PC-3 (cell line): ENCODE measurements around the gene ZMYND15. TPM values are rescaled to one million over a fixed set of nuclear protein-coding genes. Genes with fewer than 3 reads are reported as not detected.

Experiments
- ATAC-seq: fragments of 200-7000 bp; cut with Tn5 transposase; 2 replicates; pipeline ENCODE4 v1.9.1; 2020; ENCODE audit warnings: mild to moderate bottlenecking, moderate library complexity
- BruUV-seq: library from RNA; stranded (reverse); fragments of 400-500 nt; replicated peaks from 2 replicates; lab custom pipeline; 2021; lab: Mats Ljungman, UMichigan
- CTCF ChIA-PET: fragments of 300-600 bp; sonication (Branson Sonifier 250); formaldehyde crosslinking; loops from one replicate; lab custom pipeline; 2022; ENCODE audit warnings: antibody characterized with exemption; lab: Charles Lee
- POLR2A ChIA-PET: fragments of 300-600 bp; sonication (Branson Sonifier 250); formaldehyde crosslinking; loops from one replicate; lab custom pipeline; 2022; ENCODE audit warnings: antibody characterized with exemption; ENCODE audit not compliant: unreplicated experiment; lab: Charles Lee
- DNase-seq: peaks from one replicate; pipeline ENCODE4 v3.0.0-alpha.2; 2015
- H2AFZ ChIP-seq: fragments of 300-600 bp; sonication (generic); 2 replicates; pipeline ENCODE4 v1.6.0; 2016; ENCODE audit warnings: antibody characterized with exemption, low read length
- H3F3A ChIP-seq: fragments of 300-600 bp; sonication (generic); one replicate; pipeline ENCODE4 v1.6.0; 2017; ENCODE audit warnings: antibody characterized with exemption, low read length, control low read depth, mild to moderate bottlenecking; ENCODE audit not compliant: unreplicated experiment
- H3K27ac ChIP-seq: fragments of 300-600 bp; sonication (generic); 2 replicates; pipeline ENCODE4 v1.5.1; 2016; ENCODE audit warnings: mild to moderate bottlenecking, low read length
- H3K27me3 ChIP-seq: fragments of 300-600 bp; sonication (generic); 2 replicates; pipeline ENCODE4 v1.6.1; 2016; ENCODE audit warnings: low read length, mixed read lengths
- H3K36me3 ChIP-seq: fragments of 300-600 bp; sonication (generic); 2 replicates; pipeline ENCODE4 v1.6.1; 2016; ENCODE audit warnings: low read depth, mixed run types, low read length, mixed read lengths
- H3K4me1 ChIP-seq: fragments of 300-600 bp; sonication (generic); 2 replicates; pipeline ENCODE4 v1.5.1; 2016; ENCODE audit warnings: low read length; ENCODE audit not compliant: insufficient read depth
- H3K4me2 ChIP-seq: fragments of 300-600 bp; sonication (generic); 2 replicates; pipeline ENCODE4 v1.6.0; 2016; ENCODE audit warnings: low read length
- H3K4me3 ChIP-seq: fragments of 300-600 bp; sonication (generic); 2 replicates; pipeline ENCODE4 v1.5.1; 2016; ENCODE audit warnings: mild to moderate bottlenecking, low read length, mixed read lengths
- H3K79me2 ChIP-seq: fragments of 300-600 bp; sonication (generic); 2 replicates; pipeline ENCODE4 v1.6.1; 2017; ENCODE audit warnings: low read length, mixed read lengths
- H3K9ac ChIP-seq: fragments of 300-600 bp; sonication (generic); 2 replicates; pipeline ENCODE4 v1.6.0; 2016; ENCODE audit warnings: mild to moderate bottlenecking, low read length
- H3K9me2 ChIP-seq: fragments of 300-600 bp; sonication (generic); replicated peaks from 2 replicates; pipeline ENCODE4 v1.6.1; 2016; ENCODE audit warnings: mixed run types, low read length, mixed read lengths
- H3K9me3 ChIP-seq: fragments of 300-600 bp; sonication (generic); 2 replicates; pipeline ENCODE4 v1.6.1; 2016; ENCODE audit warnings: low read length, mixed read lengths
- H4K20me1 ChIP-seq: fragments of 300-600 bp; sonication (generic); 2 replicates; pipeline ENCODE4 v1.6.1; 2016; ENCODE audit warnings: low read length, mixed read lengths
- CTCF ChIP-seq: fragments of 300-600 bp; sonication (generic); conservative IDR thresholded peaks from 2 replicates; pipeline ENCODE4 v1.5.1; 2017; ENCODE audit warnings: antibody characterized with exemption, low read depth, mild to moderate bottlenecking, low read length
- EZH2 ChIP-seq: fragments of 300-600 bp; sonication (generic); IDR thresholded peaks from one replicate; pipeline ENCODE4 v1.6.1; 2017; ENCODE audit warnings: antibody characterized with exemption, mild to moderate bottlenecking, low read length; ENCODE audit not compliant: unreplicated experiment
- EZH2phosphoT487 ChIP-seq: fragments of 300-600 bp; sonication (generic); IDR thresholded peaks from 2 replicates; pipeline ENCODE4 v1.6.1; 2018; ENCODE audit warnings: mild to moderate bottlenecking, antibody characterized with exemption, low read length, borderline replicate concordance
- intact Hi-C: fragments of 100-400 bp; cut with micrococcal nuclease; formaldehyde crosslinking; loops from 2 replicates; pipeline ENCODE4 v1.9.0; 2023
- total RNA-seq: library from RNA; depleted of rRNA; stranded (reverse); fragments of >200 nt; gene quantifications from 2 replicates; pipeline ENCODE4 v1.2.3, GENCODE V29; 2014

ZMYND15 gene
- total RNA-seq, 1 experiment from 2014 or later = 0.51 TPM

GRCh38 chr17:4735876-4736651 lies 3.6 kb upstream of the ZMYND15 start:
- no peak for TF ChIP-seq EZH2
- no peak for TF ChIP-seq EZH2phosphoT487
- TF ChIP-seq CTCF = no peak
- peaks cover 6% of the 10 kb centered on the region for H3K4me1 ChIP-seq
- intact Hi-C loops = no loop called here
- no peaks in the 10 kb centered on the region for H3F3A ChIP-seq
- no peak overlapping the region for H3K9ac ChIP-seq
- no peak overlapping the region for H3K27ac ChIP-seq
- ATAC-seq (no peak), DNase-seq (no peak)
- H4K20me1 ChIP-seq = no peaks in the 10 kb centered on the region
- H3K4me2 ChIP-seq = no peak overlapping the region
- no peaks in the 10 kb centered on the region for H3K27me3 ChIP-seq
- ChIA-PET CTCF (no interaction called here), POLR2A (no interaction called here)
- no peaks in the 10 kb centered on the region for H3K36me3 ChIP-seq
- H3K9me2 ChIP-seq = no peaks in the 10 kb centered on the region
- no peak overlapping the region for H2AFZ ChIP-seq
- no peak overlapping the region for H3K4me3 ChIP-seq
- BruUV-seq = no TSS peak
- H3K9me3 ChIP-seq = no peaks in the 10 kb centered on the region
- H3K79me2 ChIP-seq = peaks cover 6% of the 10 kb centered on the region; the same call in 1 of the 2 replicates

- intact Hi-C loops = no loop called here
Observed at GRCh38 chr17:4738136-4739121, 1.2 kb upstream of the ZMYND15 start.

More at GRCh38 chr17:4738136-4739121, 1.2 kb upstream of the ZMYND15 start:
- BruUV-seq = TSS peak; percentile 44
- Histone ChIP-seq H3K79me2 (peaks cover 6% of the 10 kb centered on the region; the same call in 1 of the 2 replicates), H3K36me3 (no peaks in the 10 kb centered on the region), H3K9ac (peak overlapping the region; percentile 74), H3K4me1 (peaks cover 6% of the 10 kb centered on the region), H3K9me2 (no peaks in the 10 kb centered on the region), H3F3A (no peaks in the 10 kb centered on the region), H3K9me3 (no peaks in the 10 kb centered on the region), H2AFZ (peak overlapping the region; percentile 68), H3K27ac (peak overlapping the region; percentile 9; the same call in 1 of the 2 replicates), H3K4me2 (peak overlapping the region; percentile 96), H3K4me3 (peak overlapping the region; percentile 86), H3K27me3 (no peaks in the 10 kb centered on the region), H4K20me1 (no peaks in the 10 kb centered on the region)
- TF ChIP-seq EZH2phosphoT487 (no peak), CTCF (no peak), EZH2 (no peak)
- ChIA-PET CTCF (no interaction called here), POLR2A (no interaction called here)
- ATAC-seq (peak; percentile 28), DNase-seq (peak; percentile 43)
